Measurements from ENCODE around the gene PARP9. TPM values are rescaled to one million over a fixed set of nuclear protein-coding genes. Genes with fewer than 3 reads are reported as not detected.
A peak's percentile ranks its signal among the peaks of the same experiment; 100 is the strongest.

The PARP9 gene
- 2.7 TPM for total RNA-seq (ENCODE audit: unreplicated experiment)
- long read RNA-seq, partial matches to known transcripts: 0 of 2 reads
- long read RNA-seq, other reads (novel, unspliced or antisense): 2 of 2 reads

DNA sequence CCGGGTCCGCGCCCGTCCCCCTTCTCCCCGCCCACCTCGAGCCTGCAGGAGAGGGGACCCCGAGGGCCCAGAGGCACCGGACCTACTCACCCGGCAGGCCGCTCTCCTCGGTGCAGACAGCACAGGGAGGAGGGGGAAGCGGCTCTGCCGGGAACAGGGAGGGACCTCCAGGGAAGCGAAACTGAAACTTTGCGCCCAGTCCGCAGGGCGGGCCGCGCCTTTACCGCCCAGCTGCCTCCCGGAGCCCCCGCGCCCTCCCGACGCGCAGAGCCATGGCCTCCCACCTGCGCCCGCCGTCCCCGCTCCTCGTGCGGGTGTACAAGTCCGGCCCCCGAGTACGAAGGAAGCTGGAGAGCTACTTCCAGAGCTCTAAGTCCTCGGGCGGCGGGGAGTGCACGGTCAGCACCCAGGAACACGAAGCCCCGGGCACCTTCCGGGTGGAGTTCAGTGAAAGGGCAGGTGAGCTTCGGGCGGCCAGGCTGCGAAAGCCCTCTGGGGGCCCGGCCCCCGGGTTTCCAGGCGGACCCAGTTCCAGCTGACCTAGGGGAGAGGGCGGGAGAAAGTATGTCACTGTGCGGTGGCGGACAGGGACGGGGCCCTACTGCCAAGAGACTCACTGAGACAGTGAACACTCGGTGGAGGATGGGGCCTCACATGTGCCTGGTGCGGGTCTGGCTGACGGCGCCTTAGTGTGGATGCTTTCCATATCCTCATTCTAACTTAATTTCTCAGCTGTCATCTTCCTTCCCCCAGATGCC lies at the start of gene PARP9, which contains the start of gene DTX3L:
Gene PARP9, minus strand, starts transcription at position 146 of the 758 bp plus-strand sequence. CDS start 4,680 bp downstream, outside the sequence.
Gene DTX3L, plus strand, starts transcription at position 184 of the 758 bp plus-strand sequence. Its CDS starts 89 bp downstream, at position 273.
- Mint-ChIP-seq H3K9me3 (ENCODE audit: unreplicated experiment) (no peaks in the 10 kb centered on the region), H3K27ac (ENCODE audit: unreplicated experiment) (peak within 1 kb of the TSS; percentile 53), H3K27me3 (ENCODE audit: unreplicated experiment) (peaks cover 3% of the 10 kb centered on the region), H3K4me1 (ENCODE audit: unreplicated experiment) (peaks cover 13% of the 10 kb centered on the region), H3K4me3 (ENCODE audit: unreplicated experiment) (peak within 1 kb of the TSS; percentile 93), H3K36me3 (ENCODE audit: low read depth, unreplicated experiment) (no peaks in the 10 kb centered on the region)
- DNase-seq (ENCODE audit: low spot score): peak; percentile 51
- TF ChIP-seq, protein P1, sequence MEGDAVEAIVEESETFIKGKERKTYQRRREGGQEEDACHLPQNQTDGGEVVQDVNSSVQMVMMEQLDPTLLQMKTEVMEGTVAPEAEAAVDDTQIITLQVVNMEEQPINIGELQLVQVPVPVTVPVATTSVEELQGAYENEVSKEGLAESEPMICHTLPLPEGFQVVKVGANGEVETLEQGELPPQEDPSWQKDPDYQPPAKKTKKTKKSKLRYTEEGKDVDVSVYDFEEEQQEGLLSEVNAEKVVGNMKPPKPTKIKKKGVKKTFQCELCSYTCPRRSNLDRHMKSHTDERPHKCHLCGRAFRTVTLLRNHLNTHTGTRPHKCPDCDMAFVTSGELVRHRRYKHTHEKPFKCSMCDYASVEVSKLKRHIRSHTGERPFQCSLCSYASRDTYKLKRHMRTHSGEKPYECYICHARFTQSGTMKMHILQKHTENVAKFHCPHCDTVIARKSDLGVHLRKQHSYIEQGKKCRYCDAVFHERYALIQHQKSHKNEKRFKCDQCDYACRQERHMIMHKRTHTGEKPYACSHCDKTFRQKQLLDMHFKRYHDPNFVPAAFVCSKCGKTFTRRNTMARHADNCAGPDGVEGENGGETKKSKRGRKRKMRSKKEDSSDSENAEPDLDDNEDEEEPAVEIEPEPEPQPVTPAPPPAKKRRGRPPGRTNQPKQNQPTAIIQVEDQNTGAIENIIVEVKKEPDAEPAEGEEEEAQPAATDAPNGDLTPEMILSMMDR (IDR thresholded peaks at IDR 0.05; ENCODE audit: unreplicated experiment): no peak

DNA sequence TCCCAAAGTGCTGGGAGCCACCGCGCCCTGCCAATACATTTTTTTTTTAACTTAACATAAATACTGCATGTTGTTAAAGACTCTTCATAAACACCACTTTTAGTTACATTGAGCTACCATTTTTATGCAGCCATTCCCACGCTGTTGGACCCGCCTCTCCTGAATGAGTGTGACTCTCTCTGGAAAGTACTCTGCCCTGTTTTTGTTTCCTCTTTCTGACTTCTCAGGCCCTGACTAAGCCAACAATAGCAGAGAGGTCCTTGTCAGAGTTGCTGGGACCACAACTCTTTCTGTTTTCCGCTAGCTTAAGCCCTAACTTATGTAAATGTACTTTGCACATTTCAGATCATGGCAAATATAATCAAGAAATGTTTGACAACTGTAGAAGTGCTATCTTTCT lies 48.6 kb upstream of the PARP9 start:
- Mint-ChIP-seq H3K27ac (ENCODE audit: unreplicated experiment) (no peak overlapping the region), H3K4me3 (ENCODE audit: unreplicated experiment) (no peak overlapping the region), H3K9me3 (ENCODE audit: unreplicated experiment) (no peaks in the 10 kb centered on the region), H3K27me3 (ENCODE audit: unreplicated experiment) (peaks cover 3% of the 10 kb centered on the region), H3K36me3 (ENCODE audit: low read depth, unreplicated experiment) (no peaks in the 10 kb centered on the region), H3K4me1 (ENCODE audit: unreplicated experiment) (peaks cover 6% of the 10 kb centered on the region)
- TF ChIP-seq, protein P1 (IDR thresholded peaks at IDR 0.05; ENCODE audit: unreplicated experiment): no peak
- no peak for DNase-seq (ENCODE audit: low spot score)

DNA sequence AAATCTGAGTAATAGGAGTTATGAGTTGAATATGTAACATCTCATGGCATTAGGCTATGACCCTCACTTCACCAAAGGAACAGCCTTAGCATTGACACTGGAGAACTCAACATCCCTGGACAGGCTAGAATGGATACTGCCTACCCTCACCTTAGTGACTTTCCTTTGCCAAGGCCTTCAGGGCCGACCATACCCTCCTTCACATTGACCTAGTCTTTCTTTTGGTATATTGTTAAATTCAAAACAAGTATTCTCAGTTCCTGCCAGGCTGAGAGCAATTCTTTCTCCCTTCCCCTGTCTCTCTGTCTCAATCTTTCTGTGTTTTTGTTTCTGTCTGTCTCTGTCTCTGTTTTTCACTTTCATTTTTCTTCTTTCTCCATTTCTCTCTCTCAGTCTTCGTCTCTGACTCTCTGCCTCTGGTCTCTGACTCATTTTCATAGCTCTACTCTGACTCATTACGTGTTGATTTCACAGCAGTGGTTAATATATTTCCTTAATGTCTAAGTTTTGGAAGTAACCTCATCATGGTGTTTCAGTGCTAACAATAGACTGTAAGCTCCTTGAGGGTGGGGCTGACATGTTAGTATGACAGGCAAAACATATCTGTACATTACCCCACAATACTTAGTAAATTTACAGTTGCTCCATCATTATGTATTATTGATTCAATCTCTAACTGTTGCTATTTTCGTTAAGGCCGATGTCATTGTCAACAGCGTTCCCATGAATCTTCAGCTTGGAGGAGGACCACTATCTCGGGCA lies 45.9 kb upstream of the PARP9 start:
- DNase-seq (ENCODE audit: low spot score): no peak
- Mint-ChIP-seq H3K9me3 (ENCODE audit: unreplicated experiment) (no peaks in the 10 kb centered on the region), H3K36me3 (ENCODE audit: low read depth, unreplicated experiment) (no peaks in the 10 kb centered on the region), H3K4me3 (ENCODE audit: unreplicated experiment) (no peak overlapping the region), H3K27ac (ENCODE audit: unreplicated experiment) (no peak overlapping the region), H3K4me1 (ENCODE audit: unreplicated experiment) (peaks cover 10% of the 10 kb centered on the region), H3K27me3 (ENCODE audit: unreplicated experiment) (peaks cover 3% of the 10 kb centered on the region)
- TF ChIP-seq, protein P1 (IDR thresholded peaks at IDR 0.05; ENCODE audit: unreplicated experiment): no peak

DNA sequence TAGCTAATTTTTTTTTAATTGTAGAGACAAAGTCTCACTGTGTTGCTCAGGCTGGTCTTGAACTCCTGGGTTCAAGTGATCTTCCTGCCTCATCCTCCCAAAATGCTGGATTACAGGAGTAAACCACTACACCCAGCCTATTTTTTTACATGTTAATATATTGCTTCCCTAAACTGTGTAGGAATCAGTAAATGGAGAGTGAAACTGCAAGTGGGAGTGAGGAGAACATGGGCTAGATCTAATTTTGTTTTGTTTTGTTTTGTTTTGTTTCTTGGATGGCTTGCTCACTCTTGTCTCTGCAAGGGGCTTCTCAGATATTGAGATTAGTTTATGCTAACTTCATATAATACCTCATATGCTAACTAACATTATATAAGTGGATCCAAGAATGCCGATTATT lies 44.8 kb upstream of the PARP9 start:
- no peak for DNase-seq (ENCODE audit: low spot score)
- Mint-ChIP-seq H3K4me1 (ENCODE audit: unreplicated experiment) (peaks cover 10% of the 10 kb centered on the region), H3K27me3 (ENCODE audit: unreplicated experiment) (peaks cover 3% of the 10 kb centered on the region), H3K4me3 (ENCODE audit: unreplicated experiment) (no peak overlapping the region), H3K27ac (ENCODE audit: unreplicated experiment) (no peak overlapping the region), H3K9me3 (ENCODE audit: unreplicated experiment) (no peaks in the 10 kb centered on the region), H3K36me3 (ENCODE audit: low read depth, unreplicated experiment) (no peaks in the 10 kb centered on the region)
- TF ChIP-seq, protein P1 (IDR thresholded peaks at IDR 0.05; ENCODE audit: unreplicated experiment): no peak

Data from endothelial cell (in vitro differentiated cells).